ENCODE results near the gene DTNB. TPM values are rescaled to one million over a fixed set of nuclear protein-coding genes. Genes with fewer than 3 reads are reported as not detected.
"Not testable (repeated sequence)": the region's sequence is repeated elsewhere in the genome, so short reads cannot be mapped to it uniquely, and the experiment has no call there.

Gene DTNB
- total and polyA plus RNA-seq, 2 experiments from 2014 or later = 10.3 to 13.9 TPM

GRCh38 chr2:25710750-25711149 lies 37.4 kb upstream of the DTNB start:
- no peaks in the 10 kb centered on the region for H3K9me3 ChIP-seq (ENCODE audit: low read depth)
- H3K27ac ChIP-seq = no peak overlapping the region
- H3K36me3 ChIP-seq (replicated peaks; ENCODE audit: insufficient read depth, low read depth) = no peaks in the 10 kb centered on the region
- no peak for TF ChIP-seq EZH2 (IDR thresholded peaks at IDR 0.05; ENCODE audit: borderline replicate concordance)
- TF ChIP-seq CTCF (IDR thresholded peaks at IDR 0.05; ENCODE audit: poor library complexity) = no peak
- no peak for TF ChIP-seq EZH2phosphoT487 (IDR thresholded peaks at IDR 0.05; ENCODE audit: low read depth, severe bottlenecking, unreplicated experiment)
- no peak overlapping the region for H2AFZ ChIP-seq
- H4K20me1 ChIP-seq (ENCODE audit: insufficient read depth, poor library complexity, severe bottlenecking) = no peaks in the 10 kb centered on the region
- H3K27me3 ChIP-seq = no peaks in the 10 kb centered on the region
- 95% methylated on average over 3 of the region's 3 CpGs for WGBS (ENCODE audit: low lambda C conversion rate, missing lambda C conversion rate)
- no peak overlapping the region for H3K4me3 ChIP-seq
- H3K4me1 ChIP-seq (ENCODE audit: insufficient read depth) = no peaks in the 10 kb centered on the region
- no peak for DNase-seq (ENCODE audit: low spot score)
- H3K9me2 ChIP-seq (replicated peaks; ENCODE audit: insufficient read depth) = no peaks in the 10 kb centered on the region
- no peak overlapping the region for H3K4me2 ChIP-seq
- H3K79me2 ChIP-seq = no peaks in the 10 kb centered on the region

DNA sequence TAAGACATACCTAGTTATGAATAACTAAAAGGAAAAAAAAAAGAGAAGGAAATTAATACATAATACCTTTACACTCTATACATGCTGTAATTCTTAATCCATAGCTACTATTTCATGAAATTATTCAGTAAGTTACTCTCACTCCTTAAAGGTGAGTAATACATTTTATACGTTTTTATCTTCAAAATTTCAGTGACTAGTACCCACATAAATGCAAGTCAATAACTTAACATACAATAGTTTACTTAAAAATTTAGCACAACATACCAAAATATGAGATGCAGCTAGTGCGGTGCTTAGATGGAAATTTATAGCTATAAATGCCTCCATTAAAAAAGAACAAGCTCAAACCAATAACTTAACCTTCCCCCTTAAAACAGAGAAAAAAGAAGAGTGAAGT lies 36.0 kb upstream of the DTNB start:
- no peak overlapping the region for H3K27ac ChIP-seq
- WGBS (ENCODE audit: low lambda C conversion rate, missing lambda C conversion rate) = 88% methylated on average over 2 of the region's 2 CpGs
- H3K4me1 ChIP-seq (ENCODE audit: insufficient read depth) = no peaks in the 10 kb centered on the region
- no peaks in the 10 kb centered on the region for H3K9me2 ChIP-seq (replicated peaks; ENCODE audit: insufficient read depth)
- no peaks in the 10 kb centered on the region for H3K36me3 ChIP-seq (replicated peaks; ENCODE audit: insufficient read depth, low read depth)
- TF ChIP-seq EZH2 (IDR thresholded peaks at IDR 0.05; ENCODE audit: borderline replicate concordance) = no peak
- TF ChIP-seq CTCF (IDR thresholded peaks at IDR 0.05; ENCODE audit: poor library complexity) = no peak
- no peak for TF ChIP-seq EZH2phosphoT487 (IDR thresholded peaks at IDR 0.05; ENCODE audit: low read depth, severe bottlenecking, unreplicated experiment)
- no peak for DNase-seq (ENCODE audit: low spot score)
- H4K20me1 ChIP-seq (ENCODE audit: insufficient read depth, poor library complexity, severe bottlenecking) = no peaks in the 10 kb centered on the region
- no peaks in the 10 kb centered on the region for H3K27me3 ChIP-seq
- no peaks in the 10 kb centered on the region for H3K9me3 ChIP-seq (ENCODE audit: low read depth)
- no peaks in the 10 kb centered on the region for H3K79me2 ChIP-seq
- H3K4me3 ChIP-seq = no peak overlapping the region
- H2AFZ ChIP-seq = no peak overlapping the region
- no peak overlapping the region for H3K4me2 ChIP-seq

DNA sequence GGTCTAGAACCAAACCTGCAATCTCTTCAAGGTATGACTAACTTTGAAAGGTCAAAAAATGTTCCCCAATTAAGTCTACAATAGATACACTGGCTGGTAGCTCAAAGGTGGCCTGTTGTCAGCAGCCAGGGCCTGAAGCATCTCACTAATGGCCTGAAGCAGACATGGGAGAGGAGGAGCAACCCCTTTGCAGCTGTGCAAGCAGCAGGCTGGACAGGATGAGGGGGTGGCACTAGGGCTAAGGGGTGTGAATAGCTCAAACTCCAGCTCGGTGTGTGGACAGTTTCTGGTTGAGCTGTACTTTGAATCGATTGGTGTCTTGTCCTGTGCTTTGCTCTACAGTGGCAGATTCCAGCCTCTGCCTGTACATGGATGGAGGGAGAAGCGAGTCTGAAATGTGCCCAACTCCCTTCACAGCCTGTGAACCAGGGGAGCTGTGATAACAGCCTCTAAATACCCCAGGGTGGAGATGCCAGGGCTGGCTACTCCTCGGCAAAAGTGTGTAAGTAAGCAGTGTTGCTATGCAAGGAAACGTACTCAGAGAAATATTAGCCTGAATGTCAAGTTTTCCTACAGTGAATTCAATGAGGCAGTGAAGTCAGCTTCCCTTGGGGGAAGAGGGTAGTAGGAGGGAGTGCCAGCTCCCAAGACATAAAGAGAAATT lies 34.7 kb upstream of the DTNB start:
- no peaks in the 10 kb centered on the region for H3K9me3 ChIP-seq (ENCODE audit: low read depth)
- no peaks in the 10 kb centered on the region for H4K20me1 ChIP-seq (ENCODE audit: insufficient read depth, poor library complexity, severe bottlenecking)
- H3K9me2 ChIP-seq (replicated peaks; ENCODE audit: insufficient read depth) = no peaks in the 10 kb centered on the region
- WGBS (ENCODE audit: low lambda C conversion rate, missing lambda C conversion rate) = 60% methylated on average over 5 of the region's 5 CpGs
- H3K27ac ChIP-seq = no peak overlapping the region
- TF ChIP-seq EZH2 (IDR thresholded peaks at IDR 0.05; ENCODE audit: borderline replicate concordance) (no peak), CTCF (IDR thresholded peaks at IDR 0.05; ENCODE audit: poor library complexity) (no peak), EZH2phosphoT487 (IDR thresholded peaks at IDR 0.05; ENCODE audit: low read depth, severe bottlenecking, unreplicated experiment) (no peak)
- H3K4me1 ChIP-seq (ENCODE audit: insufficient read depth) = no peaks in the 10 kb centered on the region
- H3K79me2 ChIP-seq = no peaks in the 10 kb centered on the region
- H2AFZ ChIP-seq = no peak overlapping the region
- no peaks in the 10 kb centered on the region for H3K27me3 ChIP-seq
- no peaks in the 10 kb centered on the region for H3K36me3 ChIP-seq (replicated peaks; ENCODE audit: insufficient read depth, low read depth)
- DNase-seq (ENCODE audit: low spot score) = no peak
- no peak overlapping the region for H3K4me3 ChIP-seq
- no peak overlapping the region for H3K4me2 ChIP-seq

DNA sequence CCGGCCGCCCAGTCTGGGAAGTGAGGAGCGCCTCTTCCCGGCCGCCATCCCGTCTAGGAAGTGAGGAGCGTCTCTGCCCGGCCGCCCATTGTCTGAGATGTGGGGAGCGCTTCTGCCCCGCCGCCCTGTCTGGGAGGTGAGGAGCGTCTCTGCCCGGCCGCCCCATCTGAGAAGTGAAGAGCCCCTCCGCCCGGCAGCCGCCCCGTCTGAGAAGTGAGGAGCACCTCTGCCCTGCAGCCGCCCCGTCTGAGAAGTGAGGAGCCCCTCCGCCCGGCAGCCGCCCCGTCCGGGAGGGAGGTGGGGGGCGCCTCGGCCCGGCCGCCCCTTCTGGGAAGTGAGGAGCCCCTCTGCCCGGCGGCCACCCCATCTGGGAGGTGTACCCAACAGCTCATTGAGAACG lies 32.2 kb upstream of the DTNB start:
- H3K27me3 ChIP-seq; H3K9me2 ChIP-seq (replicated peaks; ENCODE audit: insufficient read depth); H3K9me3 ChIP-seq (ENCODE audit: low read depth); H2AFZ ChIP-seq; H3K4me1 ChIP-seq (ENCODE audit: insufficient read depth); H3K27ac ChIP-seq; H3K4me3 ChIP-seq; DNase-seq (ENCODE audit: low spot score); H4K20me1 ChIP-seq (ENCODE audit: insufficient read depth, poor library complexity, severe bottlenecking); H3K4me2 ChIP-seq; H3K36me3 ChIP-seq (replicated peaks; ENCODE audit: insufficient read depth, low read depth); H3K79me2 ChIP-seq: not testable (repeated sequence)
- 89% methylated on average over 30 of the region's 33 CpGs for WGBS (ENCODE audit: low lambda C conversion rate, missing lambda C conversion rate)
